HG02938 (cell line): ENCODE data around the gene TTC31.
"Not testable (repeated sequence)": the region's sequence is repeated elsewhere in the genome, so short reads cannot be mapped to it uniquely, and the experiment has no call there.

ENCODE experiments used
- ATAC-seq: cut with Tn5 transposase; IDR thresholded peaks from one replicate; pipeline ENCODE4 v1.9.1; 2021; ENCODE audit warnings: mild to moderate bottlenecking, moderate library complexity; ENCODE audit not compliant: unreplicated experiment

Gene TTC31

GRCh38 chr2:74457129-74457548 lies 25.7 kb upstream of the TTC31 start:
- no peak for ATAC-seq

GRCh38 chr2:74457549-74458131 lies 25.2 kb upstream of the TTC31 start:
- peak; percentile 22 for ATAC-seq

- peak; percentile 84 for ATAC-seq
Measured at GRCh38 chr2:74458132-74458937, 24.5 kb upstream of the TTC31 start, which contains the start of gene WBP1. Gene WBP1, plus strand, starts transcription at chr2:74458438. Its CDS starts 165 bp downstream, at chr2:74458603.

- ATAC-seq, result no peak
Measured at GRCh38 chr2:74458938-74459363, 23.9 kb upstream of the TTC31 start.

DNA sequence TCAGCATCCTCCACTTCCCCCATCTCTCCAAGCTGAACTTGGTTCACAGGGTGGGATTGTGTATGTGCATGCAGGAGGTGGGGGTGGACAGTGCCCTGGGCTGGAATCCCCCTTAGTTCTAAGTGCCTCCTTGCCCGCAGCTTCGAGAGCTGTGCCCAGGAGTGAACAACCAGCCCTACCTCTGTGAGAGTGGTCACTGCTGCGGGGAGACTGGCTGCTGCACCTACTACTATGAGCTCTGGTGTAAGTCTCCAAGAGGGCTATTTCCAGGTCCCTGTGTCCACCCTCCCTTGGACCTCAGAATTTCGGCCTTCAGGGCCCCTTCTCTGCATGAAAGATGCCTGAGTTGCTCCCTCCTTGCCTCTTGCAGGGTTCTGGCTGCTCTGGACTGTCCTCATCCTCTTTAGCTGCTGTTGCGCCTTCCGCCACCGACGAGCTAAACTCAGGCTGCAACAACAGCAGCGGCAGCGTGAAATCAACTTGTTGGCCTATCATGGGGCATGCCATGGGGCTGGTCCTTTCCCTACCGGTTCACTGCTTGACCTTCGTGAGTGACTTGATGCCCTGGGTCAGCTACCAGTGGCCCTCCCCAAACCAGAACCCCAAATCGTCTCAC lies 23.3 kb upstream of the TTC31 start:
- ATAC-seq, result not testable (repeated sequence)

GRCh38 chr2:74460187-74460586 lies 22.7 kb upstream of the TTC31 start:
- ATAC-seq, result not testable (repeated sequence)

GRCh38 chr2:74461187-74462053 lies 21.5 kb upstream of the TTC31 start:
- no peak for ATAC-seq

GRCh38 chr2:74462054-74462785 lies 20.7 kb upstream of the TTC31 start:
- ATAC-seq, result no peak

DNA sequence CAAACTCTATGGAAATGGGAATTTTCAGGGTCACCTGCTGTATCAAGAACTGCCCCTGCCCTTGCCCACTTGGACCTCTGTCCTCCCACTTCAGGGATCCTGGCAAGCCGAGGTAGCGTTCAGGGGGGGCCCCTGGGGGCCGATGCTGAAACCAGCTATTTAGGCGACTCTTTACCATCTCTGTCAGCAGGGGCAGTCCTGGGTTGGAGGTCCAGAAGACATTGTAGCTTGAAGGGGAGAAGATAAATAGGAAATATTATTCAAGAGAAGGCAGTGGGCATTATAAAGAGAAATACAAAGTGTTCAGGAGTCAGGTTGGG lies 20.1 kb upstream of the TTC31 start:
- no peak for ATAC-seq

DNA sequence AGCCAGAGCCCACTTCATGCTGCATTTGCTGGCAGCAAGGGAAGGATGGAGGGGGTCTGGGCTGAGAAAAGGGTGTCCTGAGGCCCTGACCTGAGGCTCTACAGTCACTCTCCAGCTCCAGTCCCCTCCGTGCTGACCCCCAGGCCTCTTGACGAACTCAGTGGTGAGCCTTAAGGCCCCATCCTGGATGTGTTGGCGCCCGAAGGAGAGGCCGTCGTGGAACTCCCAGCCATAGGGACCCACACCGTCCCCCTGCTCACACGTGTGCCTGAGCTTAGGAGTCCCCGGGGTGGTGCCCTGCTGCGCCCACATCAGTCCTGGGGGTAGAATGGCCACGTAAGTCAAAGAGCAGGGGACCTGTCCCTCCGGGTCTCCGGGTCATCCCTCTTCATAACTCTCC lies 18.5 kb upstream of the TTC31 start:
- ATAC-seq, result no peak

DNA sequence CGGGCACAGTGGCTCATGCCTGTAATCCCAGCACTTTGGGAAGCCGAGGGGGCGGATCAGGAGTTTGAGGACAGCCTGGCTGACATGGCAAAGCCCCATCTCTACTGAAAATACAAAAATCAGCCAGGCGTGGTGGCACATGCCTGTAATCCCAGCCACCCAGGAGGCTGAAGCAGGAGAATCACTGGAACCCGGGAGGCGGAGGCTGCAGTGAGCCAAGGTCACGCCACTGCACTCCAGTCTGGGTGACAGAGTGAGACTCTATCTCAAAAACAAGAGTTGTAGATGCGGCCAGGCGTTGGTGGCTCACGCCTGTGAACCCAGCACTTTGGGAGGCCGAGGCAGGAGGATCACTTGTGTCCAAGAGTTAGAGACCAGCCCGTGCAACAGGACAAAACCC lies 12.1 kb upstream of the TTC31 start:
- not testable (repeated sequence) for ATAC-seq

- no peak for ATAC-seq
Measured at GRCh38 chr2:74471332-74472065, 11.4 kb upstream of the TTC31 start.

DNA sequence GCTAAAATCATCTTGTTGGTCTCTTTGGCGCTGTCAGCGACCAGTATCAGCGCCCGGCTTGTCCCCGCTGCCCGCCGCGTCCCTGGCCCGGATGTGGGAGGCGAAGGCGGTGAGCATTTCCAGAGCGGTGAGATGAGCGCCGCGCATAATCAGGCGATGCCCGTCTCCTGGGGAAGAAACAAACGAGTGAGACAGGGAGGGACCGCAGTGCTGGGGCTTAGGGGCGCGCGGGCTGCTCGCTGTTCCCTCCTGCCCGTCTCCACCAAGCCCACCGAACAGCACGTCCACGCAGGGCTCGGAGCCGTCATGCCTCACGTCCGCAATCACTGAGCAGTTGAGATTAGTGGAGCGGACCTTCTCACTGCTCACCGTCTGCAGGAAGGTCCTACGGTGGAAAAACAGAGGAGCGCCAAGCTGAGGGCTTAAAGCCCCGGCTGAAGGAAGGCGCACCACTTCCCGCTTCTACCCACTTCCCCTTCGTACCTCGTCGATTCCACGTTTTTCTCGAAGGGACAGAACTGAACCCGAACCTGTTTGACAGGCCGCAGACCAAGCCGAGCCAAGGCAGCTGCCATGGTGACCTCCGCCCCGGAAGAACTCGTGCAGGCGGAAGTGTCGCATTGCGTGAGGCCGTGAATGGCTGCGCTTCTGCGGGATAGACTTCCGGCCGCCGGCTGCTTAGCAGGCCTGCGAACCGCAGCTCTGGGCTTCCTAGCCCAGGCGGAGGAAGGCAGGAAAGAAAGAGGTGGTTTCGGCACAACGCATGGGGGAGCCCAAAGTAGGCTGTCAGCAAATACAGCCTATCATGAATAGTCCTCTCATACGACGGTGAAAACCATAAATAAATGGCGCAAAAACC lies 10.6 kb upstream of the TTC31 start, which contains the start of gene MRPL53:
TSS of gene MRPL53 (minus strand) at position 595 of the 859 bp plus-strand sequence. CDS start at position 575, 20 bp downstream.
- ATAC-seq, result peak; percentile 79

- no peak for ATAC-seq
Measured at GRCh38 chr2:74472945-74473258, 10.0 kb upstream of the TTC31 start.

- ATAC-seq, result no peak
Measured at GRCh38 chr2:74474481-74474880, 8.4 kb upstream of the TTC31 start.

DNA sequence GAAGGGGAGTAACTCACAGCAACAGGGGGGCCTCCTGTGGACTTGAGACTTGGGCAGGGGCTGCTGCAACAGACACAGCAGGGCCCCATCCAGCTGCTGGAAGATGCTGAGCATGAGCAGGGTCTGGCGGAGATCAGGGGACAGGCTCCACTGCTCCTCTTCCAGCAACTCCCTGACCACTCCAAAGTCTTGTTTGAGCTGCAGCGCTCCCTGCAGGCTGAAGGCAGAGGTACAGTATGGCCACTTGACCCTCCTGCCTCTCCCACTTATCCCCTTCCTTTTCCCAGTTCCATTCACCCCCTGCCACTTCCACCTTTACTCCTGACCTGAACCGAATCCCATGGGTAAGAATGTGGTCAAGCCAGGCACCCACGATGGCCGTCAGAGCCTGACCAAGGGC lies 8.0 kb upstream of the TTC31 start:
- ATAC-seq, result no peak

DNA sequence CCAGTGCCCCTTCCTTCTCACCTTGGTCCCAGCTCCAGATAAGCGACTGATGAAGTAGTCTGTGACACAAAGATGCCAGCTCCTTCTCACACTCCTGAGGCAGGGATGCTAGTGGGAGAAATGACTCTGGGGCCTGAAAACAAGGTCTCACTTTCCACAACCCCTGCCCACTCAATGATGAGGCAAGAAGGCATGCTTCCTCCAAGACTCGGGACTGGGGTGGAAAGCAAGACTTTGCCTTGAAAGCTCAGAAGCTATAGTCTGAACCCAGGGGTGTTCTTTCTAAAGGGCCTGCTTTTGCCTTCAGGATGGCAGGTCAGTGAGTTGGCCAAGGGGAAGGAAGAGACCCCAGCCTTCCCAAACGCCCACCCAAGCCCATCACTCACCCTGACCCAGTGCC lies 1.4 kb upstream of the TTC31 start:
- no peak for ATAC-seq

DNA sequence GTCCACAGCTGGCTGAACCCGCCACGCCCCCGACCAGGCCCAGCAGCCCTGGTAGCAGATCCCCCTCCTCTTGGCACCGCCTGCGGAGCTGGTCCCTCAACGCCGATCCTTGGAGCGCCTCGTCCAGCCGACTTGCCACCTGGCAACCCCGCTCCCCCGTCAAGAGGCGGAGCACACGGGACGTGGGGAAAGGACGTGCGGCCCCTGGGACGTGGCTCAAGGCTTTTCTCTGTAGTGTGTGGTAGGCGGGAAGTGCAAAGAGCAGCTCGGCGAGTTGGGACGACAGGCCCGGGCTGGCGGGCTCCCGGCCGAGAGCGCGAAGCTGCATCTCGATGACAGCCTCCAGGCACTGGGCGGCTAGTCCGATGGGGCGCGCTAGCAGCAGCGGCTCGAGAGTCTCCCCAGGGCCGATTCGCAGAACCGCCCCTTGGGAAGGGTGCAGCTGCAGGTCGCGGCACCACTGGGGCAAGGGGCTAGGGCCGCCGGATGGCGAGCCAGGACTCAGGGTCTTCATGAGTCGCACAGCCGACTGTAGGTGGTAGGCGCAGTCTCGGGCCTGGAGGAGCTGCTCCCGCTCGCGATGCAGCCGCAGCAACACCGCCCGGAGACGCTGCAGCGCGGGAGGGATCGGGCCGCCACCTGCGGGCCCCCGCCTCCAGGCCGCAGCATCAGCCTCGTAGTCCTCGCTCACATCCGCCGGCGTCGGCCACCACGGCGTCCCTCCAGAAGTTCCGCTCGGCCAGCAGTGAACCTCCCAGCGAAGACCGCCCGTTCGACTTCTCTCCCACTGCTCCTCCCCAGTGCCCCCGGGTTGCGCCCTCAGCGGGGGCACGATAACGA lies 700 bp upstream of the TTC31 start:
- peak; percentile 37 for ATAC-seq
